ENCODE data around the gene ACACB.

The ACACB gene

DNA sequence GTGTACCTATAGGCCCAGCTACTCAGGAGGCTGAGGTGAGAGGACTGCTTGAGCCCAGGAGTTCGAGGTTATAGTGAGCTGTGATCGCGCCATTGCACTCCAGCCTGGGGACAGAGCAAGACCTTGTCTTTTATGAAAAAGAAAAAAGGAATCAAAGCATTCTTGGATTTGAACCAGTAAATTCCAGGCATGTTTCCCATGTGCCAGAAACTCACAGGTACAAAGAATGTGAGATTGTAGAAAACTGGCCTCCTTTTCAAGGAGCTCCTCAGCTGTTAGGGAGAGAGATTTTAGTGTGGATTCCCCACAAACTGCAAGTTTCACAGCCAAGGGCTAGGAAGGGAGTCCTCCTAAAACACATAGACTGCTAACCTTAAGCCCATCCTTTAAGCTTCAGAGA lies 97.7 kb downstream of the ACACB start:
- DNase-seq (ENCODE audit: low spot score) = no peak

DNA sequence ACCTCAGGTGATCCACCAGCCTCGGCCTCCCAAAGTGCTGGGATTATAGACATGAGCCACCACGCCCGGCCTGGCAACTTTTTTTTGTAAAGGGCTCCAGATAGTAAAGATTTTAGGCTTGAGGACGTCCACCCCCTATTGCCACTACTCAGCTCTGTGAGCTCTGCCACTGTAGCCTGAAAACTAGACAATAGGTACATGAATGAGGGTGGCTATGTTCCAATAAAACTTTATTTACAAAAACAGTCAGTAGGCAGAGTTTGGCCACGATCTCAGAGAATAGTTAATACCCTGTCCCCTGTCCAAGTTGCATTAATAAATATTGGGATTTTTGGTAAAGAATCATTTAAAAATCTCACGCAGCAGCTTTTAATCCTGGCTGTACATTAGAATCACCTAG lies 102.6 kb downstream of the ACACB start:
- no peak for DNase-seq (ENCODE audit: low spot score)

DNA sequence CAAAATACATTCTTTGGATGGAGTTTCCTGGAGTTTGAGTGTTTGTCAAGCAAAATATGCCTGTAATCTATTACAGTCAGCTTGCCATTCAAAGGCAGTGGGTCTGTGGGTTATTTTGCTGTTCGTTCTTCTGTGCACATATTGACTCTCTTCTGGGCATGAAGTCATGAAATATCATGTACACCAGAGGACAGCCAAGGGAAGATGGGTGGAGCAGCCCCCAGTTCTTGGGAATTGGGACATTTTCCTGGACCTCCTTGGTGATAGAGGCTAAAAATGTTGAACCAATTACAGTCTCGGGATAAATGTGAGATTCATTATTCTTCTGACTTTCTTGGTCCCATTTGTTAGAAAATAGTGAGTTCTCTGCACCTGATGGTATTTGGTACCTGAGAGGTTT lies 103.6 kb downstream of the ACACB start:
- no peak for DNase-seq (ENCODE audit: low spot score)

DNA sequence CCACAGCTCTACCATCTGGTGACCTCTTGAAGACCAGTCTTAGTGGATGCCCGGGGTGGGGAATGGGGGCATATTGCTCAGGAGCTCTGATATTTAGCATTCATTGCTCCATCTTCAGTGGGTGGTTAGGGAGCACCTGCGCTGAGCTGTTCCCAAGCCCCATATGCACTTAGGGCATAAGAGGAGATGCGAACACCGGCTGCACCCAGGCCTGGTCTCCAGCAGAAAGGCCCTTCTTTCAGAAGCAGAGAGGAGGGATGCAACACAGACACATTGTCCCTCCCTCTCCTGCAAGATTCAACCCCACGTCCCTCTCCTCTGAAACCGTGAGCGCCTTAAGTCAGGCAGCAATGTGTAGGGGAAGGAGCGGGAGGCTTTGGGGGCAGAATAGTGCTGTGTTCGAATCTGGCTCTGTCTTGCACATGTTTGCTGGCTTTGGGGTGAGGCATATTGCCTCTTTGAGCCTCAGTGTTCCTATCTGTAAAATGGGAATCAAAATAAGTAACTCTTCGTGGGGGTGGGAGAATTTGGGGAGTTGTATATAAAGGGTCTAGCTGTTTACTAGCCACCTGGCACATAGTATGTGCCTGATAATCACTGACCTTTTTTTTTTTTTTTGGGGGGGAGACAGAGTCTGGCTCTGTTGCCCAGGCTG lies 105.0 kb downstream of the ACACB start:
- no peak for DNase-seq (ENCODE audit: low spot score)

DNA sequence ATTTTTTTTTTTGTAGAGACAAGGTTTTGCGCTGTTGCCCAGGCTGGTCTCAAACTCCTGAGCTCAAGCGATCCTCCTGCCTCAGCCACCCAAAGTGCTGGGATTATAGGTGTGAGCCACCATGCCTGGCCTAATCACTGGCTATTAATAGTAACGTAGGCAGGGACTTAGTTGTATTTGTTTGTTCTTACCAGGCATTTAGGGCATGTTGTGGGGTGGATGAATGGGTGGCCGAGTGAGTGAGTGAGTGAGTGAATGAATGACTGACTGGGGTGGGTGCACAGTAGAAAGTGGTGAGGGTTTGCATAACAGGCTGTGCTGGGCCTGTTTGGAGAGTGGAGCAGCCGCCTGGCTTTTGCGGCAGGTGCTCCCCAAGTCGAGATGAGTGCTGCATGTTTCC lies 105.7 kb downstream of the ACACB start:
- no peak for DNase-seq (ENCODE audit: low spot score)

DNA sequence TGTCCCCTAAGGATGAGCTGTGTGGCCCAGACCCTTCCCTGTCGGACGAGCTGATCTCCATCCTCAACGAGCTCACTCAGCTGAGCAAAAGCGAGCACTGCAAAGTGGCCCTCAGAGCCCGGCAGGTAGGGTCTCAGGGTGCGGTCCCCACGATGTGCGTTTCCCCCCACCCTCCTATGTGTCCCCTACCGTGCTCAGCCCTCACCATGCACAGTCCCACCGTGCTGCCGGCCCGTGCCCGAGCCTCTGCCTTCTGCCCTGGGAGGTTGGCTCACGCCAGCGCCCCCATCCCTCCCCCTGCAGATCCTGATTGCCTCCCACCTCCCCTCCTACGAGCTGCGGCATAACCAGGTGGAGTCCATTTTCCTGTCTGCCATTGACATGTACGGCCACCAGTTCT lies 106.1 kb downstream of the ACACB start:
- no peak for DNase-seq (ENCODE audit: low spot score)

DNA sequence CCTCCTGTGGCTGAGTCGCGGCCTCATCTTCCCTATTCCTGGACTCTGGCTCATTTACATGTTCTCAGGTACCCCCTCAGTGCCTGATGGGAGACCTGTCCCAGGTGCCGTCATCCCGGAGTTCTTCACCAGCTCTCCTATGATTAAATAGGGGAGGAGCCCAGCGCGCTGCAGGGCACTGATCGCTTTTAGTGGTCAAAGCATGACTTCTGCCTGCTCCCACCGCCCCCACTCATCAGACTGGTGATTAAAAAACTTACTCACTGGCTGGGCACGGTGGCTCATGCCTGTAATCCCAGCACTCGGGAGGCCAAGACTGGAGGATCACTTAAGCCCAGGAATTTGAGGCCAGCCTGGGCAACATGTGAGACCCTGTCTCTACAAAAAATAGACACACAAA lies 106.8 kb downstream of the ACACB start:
- DNase-seq (ENCODE audit: low spot score) = no peak

DNA sequence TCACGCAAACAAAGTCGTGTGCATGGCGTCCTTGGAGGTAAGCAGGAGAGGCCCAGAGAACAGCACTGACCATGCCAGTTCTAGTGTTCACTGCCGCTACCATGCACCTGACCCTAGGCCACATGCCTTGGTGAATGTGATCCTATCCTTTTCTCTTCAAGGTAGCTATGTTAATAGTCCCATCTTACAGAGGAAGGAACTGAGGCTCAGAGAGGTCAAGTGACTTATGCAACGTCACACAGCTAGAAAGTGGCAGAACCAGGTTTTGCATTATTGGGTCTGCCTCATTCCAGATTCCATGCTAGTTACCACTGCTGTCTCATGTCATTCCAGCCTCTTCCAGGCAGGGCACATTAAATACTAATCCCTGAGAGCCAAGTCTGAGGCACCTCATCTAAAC lies 107.5 kb downstream of the ACACB start:
- DNase-seq (ENCODE audit: low spot score) = no peak

DNA sequence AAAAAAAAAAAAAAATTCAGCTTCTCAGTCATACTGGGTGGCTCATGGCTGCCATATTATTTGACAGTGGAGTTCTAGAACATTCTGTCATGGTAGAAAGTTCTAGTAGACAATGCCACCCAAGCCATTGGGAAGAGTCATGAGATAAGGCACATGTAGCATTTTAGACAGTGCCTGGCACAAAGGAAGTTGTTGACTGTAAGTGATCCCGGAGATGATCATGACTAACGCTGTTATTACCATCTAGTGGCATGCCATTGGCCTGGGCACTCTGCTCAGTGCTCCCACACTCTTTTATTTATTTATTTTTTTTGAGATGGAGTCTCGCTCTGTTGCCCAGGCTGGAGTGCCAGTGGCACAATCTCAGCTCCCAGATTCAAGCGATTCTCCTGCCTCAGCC lies 112.3 kb downstream of the ACACB start:
- no peak for DNase-seq (ENCODE audit: low spot score)

DNA sequence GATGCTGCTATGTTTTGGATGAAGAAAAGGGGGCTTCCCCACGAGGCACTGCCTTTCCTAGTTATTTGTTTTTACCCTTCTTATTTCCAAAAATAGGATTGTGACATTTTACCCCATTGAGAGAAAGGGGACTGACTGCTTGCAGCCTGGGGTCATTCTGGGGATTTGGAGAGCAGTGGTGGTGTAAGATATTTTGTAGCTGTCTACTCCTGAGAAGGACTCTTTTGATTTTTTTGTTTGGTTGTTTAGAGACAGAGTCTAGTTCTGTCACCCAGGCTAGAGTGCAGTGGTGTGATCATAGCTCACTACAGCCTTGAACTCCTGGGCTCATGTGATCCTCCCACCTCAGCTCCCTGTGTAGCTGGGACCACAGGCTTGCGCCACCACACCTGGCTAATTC lies 113.8 kb downstream of the ACACB start:
- no peak for DNase-seq (ENCODE audit: low spot score)

DNA sequence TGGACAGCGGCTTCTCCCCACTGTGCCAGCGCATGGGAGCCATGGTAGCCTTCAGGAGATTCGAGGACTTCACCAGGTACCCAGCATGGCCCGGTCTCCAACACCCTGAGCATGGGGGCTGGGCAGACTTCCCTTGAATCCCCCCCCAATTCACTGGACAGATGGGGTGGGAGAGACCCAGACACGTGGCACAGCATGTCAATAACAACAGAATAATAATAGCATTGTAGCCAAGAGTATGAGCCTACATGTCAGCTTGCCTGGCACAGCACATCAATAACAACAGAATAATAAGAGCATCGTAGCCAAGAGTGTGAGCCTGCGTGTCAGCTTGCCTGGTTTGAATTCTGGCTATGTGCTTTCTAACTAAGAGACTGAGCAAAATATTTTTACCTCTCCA lies 116.3 kb downstream of the ACACB start:
- no peak for DNase-seq (ENCODE audit: low spot score)

DNA sequence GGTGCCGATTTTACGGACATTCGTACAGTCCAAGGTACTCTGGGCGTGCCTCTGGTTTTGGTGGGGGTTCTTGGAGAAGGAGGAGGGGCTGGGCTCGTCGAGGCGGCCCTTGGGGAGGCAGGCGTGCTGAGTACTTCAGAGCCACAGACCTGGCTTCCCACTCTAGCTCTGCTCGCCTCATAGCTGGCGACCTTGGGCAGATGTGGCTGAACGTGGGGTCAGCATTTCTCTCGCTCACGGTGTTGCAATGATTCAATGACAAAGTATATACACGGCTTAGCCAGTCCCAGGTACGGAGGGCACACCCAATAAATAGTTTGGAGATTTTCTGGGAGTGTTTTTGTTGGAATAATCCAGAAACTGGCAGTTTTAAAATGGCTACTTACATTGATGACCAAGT lies 117.6 kb downstream of the ACACB start:
- no peak for DNase-seq (ENCODE audit: low spot score)

DNA sequence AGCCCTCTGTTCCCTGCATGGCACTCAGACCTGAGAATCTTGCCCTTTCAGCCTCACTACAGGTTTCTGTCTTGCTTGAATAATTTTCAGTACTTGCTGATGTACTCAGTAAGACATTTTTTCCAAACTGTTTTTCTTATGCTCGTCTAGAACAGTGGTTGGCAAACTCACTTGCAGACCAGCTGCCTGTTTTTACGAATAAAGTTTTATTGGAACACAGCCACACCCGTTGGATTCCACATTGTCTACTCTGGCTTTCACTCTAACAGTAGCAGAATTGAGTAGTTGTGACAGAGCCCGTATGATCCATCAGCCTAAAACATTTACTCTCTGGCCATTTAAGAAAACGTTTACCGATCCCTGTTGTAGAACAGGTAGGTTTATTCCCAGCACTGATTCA lies 119.9 kb downstream of the ACACB start:
- no peak for DNase-seq (ENCODE audit: low spot score)

DNA sequence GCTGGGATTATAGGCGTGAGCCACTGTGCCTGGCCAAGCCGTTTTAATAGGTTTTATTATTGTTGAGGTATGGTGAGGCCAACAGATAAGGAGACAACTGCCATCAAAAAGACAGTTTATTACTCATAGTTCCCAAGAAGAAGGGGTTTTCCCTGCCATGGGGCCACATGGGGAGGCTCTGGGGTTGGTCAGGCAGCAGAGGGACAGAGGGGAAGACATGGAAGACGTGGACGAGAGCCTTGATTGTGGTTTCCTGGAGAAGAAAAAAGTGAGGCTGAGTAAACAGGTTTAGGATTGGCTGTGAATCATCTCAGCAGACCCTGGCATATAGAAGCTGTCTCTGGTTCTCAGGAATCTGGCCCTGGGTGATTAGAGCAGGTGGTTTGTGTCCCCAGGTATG lies 122.8 kb downstream of the ACACB start:
- DNase-seq (ENCODE audit: low spot score) = no peak

DNA sequence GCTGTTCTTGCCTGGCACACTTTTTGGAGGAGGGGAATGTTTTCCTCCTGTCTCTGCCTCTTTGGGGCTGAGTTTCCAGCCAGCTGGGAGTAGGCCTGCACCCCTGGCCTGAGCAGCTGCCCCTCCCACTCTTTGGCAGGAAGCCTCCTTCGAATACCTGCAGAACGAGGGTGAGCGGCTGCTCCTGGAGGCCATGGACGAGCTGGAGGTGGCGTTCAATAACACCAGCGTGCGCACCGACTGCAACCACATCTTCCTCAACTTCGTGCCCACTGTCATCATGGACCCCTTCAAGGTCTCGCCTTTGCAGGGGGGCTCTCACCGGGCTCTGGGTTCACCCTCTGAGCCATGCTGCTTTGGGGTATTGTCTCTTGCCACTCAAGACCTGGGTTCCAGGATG lies 123.3 kb downstream of the ACACB start:
- no peak for DNase-seq (ENCODE audit: low spot score)

DNA sequence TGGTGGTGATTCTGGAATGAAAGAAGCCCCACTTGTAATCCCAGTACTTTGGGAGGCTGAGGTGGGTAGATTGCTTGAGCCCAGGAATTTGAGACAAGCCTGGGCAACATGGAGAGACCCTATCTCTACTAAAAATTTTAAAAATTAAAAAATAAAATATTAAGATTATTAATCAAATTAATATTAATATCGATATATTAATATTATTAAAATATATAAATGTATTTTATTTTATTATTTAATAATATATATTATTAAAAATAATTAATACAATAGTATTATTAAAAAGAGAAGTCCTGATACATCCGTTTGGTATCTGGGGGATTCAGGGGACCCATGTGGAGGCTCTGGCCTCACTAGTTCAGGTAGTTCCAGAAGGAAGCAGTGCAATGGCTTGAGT lies 124.0 kb downstream of the ACACB start:
- no peak for DNase-seq (ENCODE audit: low spot score)

DNA sequence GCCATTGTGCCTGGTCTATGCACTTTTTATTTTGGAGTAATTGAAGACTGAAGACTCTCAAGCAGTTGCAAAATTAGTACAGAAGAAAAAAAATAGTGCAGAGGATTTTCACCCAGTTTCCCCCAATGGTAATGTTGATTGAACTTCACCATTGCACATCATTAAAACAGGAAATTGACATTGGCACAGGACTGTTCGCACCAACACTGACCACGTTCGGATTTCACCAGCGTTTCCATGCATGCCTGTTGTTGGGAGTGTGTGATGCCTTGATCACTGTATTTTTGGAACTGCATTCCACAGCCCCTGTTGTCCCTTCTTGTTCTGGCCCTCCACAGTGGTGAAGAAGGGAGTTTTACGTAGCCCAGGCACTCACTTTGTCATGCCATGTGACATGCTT lies 125.5 kb downstream of the ACACB start:
- no peak for DNase-seq (ENCODE audit: low spot score)

DNA sequence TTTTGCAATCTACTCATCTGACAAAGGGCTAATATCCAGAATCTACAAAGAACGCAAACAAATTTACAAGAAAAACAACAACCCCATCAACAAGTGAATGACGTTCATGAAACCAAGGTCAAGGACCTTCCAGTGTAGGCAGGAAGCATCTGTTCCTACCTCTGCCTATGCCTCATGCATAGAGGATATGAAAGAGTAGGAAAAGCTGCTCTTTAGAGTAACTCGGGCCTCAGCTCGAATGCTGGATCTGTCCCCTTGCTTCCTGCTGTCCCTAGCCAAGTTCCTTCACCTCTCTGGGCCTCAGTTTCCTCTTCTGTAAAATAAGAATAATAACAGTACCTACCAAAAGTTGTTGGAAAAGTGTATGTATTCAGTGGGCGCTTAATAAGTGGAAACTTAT lies 127.7 kb downstream of the ACACB start:
- no peak for DNase-seq (ENCODE audit: low spot score)

DNA sequence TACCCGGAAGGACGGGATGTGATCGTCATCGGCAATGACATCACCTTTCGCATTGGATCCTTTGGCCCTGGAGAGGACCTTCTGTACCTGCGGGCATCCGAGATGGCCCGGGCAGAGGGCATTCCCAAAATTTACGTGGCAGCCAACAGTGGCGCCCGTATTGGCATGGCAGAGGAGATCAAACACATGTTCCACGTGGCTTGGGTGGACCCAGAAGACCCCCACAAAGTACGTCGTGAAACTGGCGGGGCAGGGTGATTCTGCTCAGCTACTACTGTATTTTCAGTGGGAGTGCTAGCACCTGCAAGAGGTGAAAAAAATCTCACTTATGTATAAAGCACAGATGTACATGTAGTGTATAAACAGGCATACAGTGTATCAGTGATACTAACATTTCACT lies 129.8 kb downstream of the ACACB start:
- no peak for DNase-seq (ENCODE audit: low spot score)

DNA sequence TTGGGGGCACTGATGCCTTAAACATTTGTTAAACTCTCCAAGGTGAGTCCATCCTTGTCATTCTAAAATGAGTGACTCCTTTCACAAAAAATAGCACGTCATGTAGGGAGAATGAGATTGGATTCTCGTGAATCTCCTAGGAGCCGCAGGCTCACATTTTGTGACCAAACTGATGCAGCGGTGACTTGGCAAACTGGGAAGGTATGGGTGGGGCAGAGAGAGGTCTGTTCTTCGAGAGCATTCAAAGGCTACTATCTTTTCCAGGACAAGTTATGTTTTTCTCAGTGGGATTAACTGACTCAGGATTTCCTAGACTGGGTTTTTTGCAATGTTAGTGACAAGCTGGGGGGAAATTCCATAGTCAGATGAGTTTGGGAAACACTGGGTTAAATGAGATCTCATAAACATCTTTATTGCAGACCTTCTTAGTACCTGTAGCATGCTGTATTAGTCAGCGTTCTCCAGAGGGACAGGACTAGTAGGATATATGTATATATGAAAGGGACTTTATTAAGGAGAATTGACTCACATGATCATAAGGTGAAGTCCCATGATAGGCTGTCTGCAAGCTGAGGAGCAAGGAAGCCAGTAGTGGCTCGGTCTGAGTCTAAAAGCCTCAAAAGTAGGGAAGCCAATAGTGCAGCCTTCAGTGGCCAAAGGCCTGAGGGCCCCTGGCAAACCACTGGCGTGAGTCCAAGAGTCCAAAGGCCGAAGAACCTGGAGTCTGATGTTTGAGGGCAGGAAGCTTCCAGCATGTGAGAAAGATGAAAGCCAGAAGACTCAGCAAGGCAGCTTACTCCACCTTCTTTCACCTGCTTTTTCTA lies 131.7 kb downstream of the ACACB start:
- DNase-seq (ENCODE audit: low spot score) = no peak

DNA sequence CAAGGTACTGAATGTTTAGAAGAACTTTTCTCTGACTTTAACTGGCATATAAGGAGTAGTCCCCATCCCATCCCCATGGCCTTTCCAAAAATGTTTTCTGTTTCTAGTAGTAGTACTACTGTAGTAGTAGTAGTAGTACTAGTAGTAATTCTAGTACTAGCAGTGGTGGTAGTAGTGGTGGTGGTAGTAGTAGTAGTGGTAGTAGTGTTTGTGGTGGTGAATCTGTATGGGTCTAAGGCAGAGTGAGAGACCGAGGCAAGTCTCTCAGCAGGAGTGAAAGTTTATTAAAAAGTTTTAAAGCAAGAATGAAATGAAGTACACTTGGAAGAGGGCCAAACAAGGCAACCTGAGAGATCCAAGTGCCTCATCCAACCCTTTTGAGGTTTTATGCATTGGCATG lies 134.1 kb downstream of the ACACB start:
- no peak for DNase-seq (ENCODE audit: low spot score)

DNA sequence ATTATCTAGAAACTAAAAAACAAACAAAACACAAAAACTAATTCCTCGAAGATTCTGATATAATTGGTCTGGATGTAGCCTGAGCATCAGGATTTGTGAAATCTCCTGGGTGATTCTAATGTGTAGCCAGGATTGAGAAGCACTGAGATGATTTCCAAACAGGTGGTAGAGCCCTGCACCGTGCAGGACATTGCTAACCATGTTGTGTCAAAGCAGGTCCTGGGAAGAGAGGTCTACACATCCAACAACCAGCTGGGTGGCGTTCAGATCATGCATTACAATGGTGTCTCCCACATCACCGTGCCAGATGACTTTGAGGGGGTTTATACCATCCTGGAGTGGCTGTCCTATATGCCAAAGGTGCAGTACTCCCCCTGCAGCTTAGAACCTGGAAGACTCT lies 136.4 kb downstream of the ACACB start:
- DNase-seq (ENCODE audit: low spot score) = no peak

DNA sequence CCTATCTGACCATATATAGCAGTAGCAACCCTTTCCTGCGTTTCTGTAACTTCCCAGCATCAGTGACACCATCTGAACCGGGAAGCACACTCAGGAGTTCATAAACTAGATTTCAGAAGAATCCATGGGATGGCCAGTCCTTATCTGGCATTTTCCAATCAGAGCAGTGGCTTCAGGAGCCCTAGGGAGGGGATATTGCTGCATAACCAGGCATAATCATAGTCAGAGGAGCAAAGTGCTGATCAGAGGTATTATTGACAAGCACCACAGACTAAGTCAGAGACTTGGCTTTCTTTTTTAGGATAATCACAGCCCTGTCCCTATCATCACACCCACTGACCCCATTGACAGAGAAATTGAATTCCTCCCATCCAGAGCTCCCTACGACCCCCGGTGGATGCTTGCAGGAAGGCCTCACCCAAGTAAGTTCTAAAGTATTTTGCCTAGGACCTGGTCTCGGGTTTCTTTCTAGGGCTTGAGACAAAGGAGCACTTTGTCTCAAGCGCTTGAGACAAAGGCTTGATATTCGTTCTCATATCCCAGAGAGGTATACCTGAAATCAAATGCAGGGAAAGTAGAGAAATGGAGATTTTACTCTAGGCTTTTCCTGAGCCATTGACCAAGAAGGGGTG lies 137.6 kb downstream of the ACACB start:
- DNase-seq (ENCODE audit: low spot score) = no peak

DNA sequence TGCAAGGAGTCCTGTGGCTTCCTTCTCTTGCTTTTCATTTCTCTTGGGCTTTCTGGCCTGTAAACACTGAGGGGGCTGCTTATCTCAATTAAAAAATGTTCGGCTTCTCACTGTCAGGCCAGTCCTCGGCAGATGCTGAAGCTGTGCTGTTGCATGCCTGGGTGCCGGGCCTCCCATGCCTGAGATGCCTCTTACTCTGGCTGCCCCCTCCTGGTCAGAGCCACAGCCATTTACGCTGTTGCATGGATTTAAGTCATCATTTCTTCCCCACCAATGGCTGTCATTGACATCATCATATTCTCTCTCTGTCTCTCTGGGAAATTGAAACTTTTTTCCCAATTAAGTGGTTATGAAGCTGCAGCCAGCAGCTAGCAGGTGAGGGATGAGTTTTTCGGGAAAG lies 139.0 kb downstream of the ACACB start:
- no peak for DNase-seq (ENCODE audit: low spot score)

Data from hepatic stellate cell (primary cell).